ENCODE results near the gene PACS1. TPM values are rescaled to one million over a fixed set of nuclear protein-coding genes. Genes with fewer than 3 reads are reported as not detected.

PACS1 gene
- total RNA-seq, 1 donor from 2014 or later: 26.6 TPM

DNA sequence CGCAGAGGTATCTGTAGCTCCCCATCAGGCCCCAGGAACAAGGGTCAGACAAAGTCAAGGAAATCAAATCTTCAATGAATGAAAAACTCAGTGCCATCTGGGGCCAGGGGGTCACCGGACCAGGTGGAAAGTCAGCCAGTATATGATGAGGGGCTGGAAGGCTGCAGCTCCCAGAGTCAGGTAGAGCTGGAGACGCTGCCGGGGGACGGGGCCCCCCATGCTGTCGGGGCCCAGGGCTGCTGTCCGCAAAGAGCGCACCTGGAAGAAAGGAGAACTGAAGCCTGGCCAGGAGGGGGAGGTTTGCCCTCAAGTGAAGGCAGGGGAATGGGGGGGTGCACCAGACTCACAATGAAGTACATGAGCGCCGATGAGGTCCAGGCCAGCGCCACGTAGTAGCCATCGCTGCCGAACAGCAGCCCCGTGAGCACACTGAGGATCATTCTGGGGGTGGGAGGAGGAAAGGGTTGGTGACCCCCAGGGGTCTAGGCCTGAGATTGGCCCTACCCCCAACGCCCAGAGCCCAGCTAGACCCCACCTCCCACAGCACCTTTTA, 214.5 kb downstream of the PACS1 start:
- DNase-seq (ENCODE audit: low read depth): no peak

DNA sequence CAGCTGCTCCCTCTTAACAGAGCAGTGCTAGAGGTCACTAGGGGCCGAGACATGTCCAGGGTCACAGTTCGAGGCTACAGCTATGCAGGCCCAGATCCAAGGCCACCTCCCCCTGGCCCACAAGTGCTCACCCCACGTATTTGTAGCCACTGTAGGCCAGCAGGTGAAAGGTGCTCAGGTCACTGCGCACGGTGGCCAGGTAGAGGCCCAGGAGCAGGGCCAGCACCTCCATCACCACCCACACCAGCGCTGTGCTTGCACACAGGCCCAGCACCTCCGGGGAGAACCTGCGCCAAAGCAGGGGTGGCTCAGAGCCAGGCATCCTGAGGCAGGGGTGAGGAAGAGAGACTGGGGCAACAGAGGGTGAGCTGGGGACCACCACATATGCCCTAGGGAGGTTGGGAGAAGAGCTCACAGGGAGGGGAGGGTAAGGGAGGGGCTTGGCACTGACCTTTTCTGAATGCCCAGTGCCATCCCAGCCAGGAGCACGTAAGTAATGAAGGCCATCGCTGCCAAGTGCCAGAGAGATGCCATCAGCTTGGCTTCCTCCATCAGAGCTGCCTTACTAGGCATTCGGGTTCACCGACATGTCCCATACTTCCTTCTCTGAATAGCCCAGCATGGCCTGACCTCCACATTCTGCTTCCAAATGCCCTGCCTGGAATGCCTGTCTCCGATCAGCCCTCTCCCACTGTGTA, 215.3 kb downstream of the PACS1 start:
- DNase-seq (ENCODE audit: low read depth): no peak

GRCh38 chr11:66286699-66287098, 216.6 kb downstream of the PACS1 start:
- DNase-seq (ENCODE audit: low read depth): no peak

GRCh38 chr11:66287211-66287888, 217.3 kb downstream of the PACS1 start:
- DNase-seq (ENCODE audit: low read depth): no peak

DNA sequence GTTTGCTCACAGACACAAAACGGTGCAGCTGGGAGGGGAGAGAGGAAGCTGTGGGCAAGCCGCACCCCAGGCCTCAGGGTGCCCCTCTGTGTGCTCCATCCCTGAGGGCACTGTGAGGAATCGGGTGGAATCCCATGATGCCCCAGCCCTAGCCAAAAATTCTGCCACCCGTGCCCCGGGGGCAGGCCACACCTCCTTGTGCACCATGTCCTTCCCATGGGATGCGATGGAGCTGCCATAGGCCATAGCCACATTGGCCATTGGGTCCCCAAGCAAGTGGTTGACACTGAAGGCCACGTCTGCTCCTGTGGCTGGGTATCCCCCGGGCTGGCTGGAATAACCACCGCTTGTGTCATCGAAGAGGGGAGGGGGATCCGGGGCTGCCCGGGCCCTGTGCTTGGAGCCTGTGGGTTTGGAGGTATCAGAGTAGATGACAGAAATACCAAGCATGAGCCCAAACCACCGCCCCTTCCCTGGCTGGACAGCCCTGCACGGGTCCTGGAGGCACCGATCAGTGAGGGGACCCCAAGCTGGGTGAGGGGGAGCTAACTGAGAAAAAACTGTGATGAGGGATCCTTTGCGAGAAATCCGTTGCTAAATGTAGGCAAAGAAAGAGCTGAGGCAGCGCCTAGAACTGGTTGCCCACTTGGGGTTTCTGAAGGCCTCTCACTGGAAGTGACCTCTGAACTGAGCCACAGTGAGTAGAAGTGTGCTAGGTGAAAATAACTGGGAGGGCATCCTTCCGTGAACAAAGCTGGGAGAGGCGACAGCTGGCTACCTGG, 218.0 kb downstream of the PACS1 start:
- peak; percentile 50 for DNase-seq (ENCODE audit: low read depth)

GRCh38 chr11:66288671-66289547, 218.8 kb downstream of the PACS1 start, which contains the start of gene YIF1A:
Gene YIF1A, minus strand, starts transcription at chr11:66289143. Its CDS starts 158 bp downstream, at chr11:66288985.
- peak; percentile 99 for DNase-seq (ENCODE audit: low read depth)

GRCh38 chr11:66289548-66290329, 219.7 kb downstream of the PACS1 start:
- peak; percentile 78 for DNase-seq (ENCODE audit: low read depth)

- DNase-seq (ENCODE audit: low read depth): no peak
Measured at GRCh38 chr11:66290330-66290621, 220.2 kb downstream of the PACS1 start.

DNA sequence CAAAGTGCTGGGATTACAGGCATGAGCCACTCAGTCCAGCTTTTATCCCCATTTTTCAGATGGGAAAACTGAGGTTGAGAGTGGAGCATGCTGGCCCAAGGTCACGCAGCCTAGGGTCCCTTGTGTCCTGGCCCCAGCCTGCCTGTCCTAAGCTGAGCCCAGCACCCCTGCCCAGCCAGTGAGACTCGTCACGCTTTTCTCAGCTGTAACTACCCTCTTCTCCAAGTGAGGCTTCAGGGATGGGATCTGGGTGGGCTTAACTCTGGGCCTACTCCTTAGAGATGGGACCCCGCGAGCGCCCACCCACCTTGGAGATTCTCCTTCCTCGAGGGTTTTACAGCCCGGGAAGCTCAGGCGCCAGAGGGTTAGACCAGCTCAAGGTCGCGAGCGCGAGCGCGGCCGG, 221.2 kb downstream of the PACS1 start:
- DNase-seq (ENCODE audit: low read depth): no peak

- no peak for DNase-seq (ENCODE audit: low read depth)
Measured at GRCh38 chr11:66291706-66292542, 221.9 kb downstream of the PACS1 start, which contains the start of gene TMEM151A. Gene TMEM151A, plus strand, starts transcription at chr11:66291894. Its CDS starts 120 bp downstream, at chr11:66292014.

- DNase-seq (ENCODE audit: low read depth): no peak
Measured at GRCh38 chr11:66292543-66293332, 222.7 kb downstream of the PACS1 start.

GRCh38 chr11:66293352-66293751, 223.3 kb downstream of the PACS1 start:
- no peak for DNase-seq (ENCODE audit: low read depth)

- DNase-seq (ENCODE audit: low read depth): no peak
Measured at GRCh38 chr11:66293777-66294625, 223.9 kb downstream of the PACS1 start.
